Colonic mucosa (tissue), 4 donors: ENCODE measurements around the gene PUM1. TPM values are rescaled to one million over a fixed set of nuclear protein-coding genes. Genes with fewer than 3 reads are reported as not detected.

Experiments used
- DNase-seq: peaks from one replicate; pipeline ENCODE4 v3.0.0-alpha.2; 2020
- H3K27ac ChIP-seq: fragments of 200-600 bp; one replicate; pipeline ENCODE4 v1.8.0; 2021
- H3K27me3 ChIP-seq: fragments of 200-600 bp; one replicate; pipeline ENCODE4 v1.8.0; 2021
- H3K36me3 ChIP-seq: fragments of 200-600 bp; one replicate; pipeline ENCODE4 v1.8.0; 2021
- H3K4me1 ChIP-seq: fragments of 200-600 bp; one replicate; pipeline ENCODE4 v1.8.0; 2021; ENCODE audit warnings: mild to moderate bottlenecking
- H3K4me3 ChIP-seq: fragments of 200-600 bp; one replicate; pipeline ENCODE4 v1.8.0; 2021
- H3K9ac ChIP-seq, 2 donors: one replicate each; pipeline ENCODE4 v1.7.0; 2013; ENCODE audit warnings: control low read depth in 2 of 2, low read depth in 2 of 2, low read length in 2 of 2
- H3K9me3 ChIP-seq: fragments of 200-600 bp; one replicate; pipeline ENCODE4 v1.8.0; 2021
- CTCF ChIP-seq: fragments of 200-600 bp; IDR thresholded peaks from one replicate; pipeline ENCODE4 v1.8.0; 2022; ENCODE audit warnings: antibody characterized with exemption, mild to moderate bottlenecking
- intact Hi-C: fragments of 100-400 bp; cut with DNase I; formaldehyde crosslinking; loops from one replicate; pipeline ENCODE4 v1.14.1; 2022
- total RNA-seq, 2 donors: library from RNA; stranded (reverse); fragmentation: NEBNext Ultra II Directional in 1 of 2; extraction: Animal tissue kit (Norgen Biotek cat#: 25700) in 1 of 2; gene quantifications; one replicate each; pipeline ENCODE4 v1.2.1, GENCODE V29; 2021
- donor health status: healthy.
- donor health status: DM: no; HTN: no; CAD: no.
- donor health status: DM: no; HTN: no; CAD: no.

Gene PUM1
- total RNA-seq, 2 donors from 2014 or later = 119 to 124 TPM

GRCh38 chr1:30912224-30912623 is 153.3 kb downstream of the PUM1 start:
- H3K36me3 ChIP-seq = no peaks in the 10 kb centered on the region
- intact Hi-C loops = loop anchor here (5.0 kb wide), 2 partner anchors 130 to 195 kb away; no protein-coding TSS in a partner anchor
- TF ChIP-seq CTCF = no peak
- no peaks in the 10 kb centered on the region for H3K27me3 ChIP-seq
- H3K9me3 ChIP-seq = no peaks in the 10 kb centered on the region
- no peak overlapping the region for H3K4me3 ChIP-seq
- H3K4me1 ChIP-seq = peaks cover 11% of the 10 kb centered on the region
- H3K27ac ChIP-seq = no peak overlapping the region
- no peak overlapping the region for H3K9ac ChIP-seq
- DNase-seq = no peak

- H3K4me1 ChIP-seq = peaks cover 11% of the 10 kb centered on the region
- H3K36me3 ChIP-seq = no peaks in the 10 kb centered on the region
- intact Hi-C loops = loop anchor here (1.0 to 5.0 kb wide), 3 partner anchors 110 to 194 kb away; no protein-coding TSS in a partner anchor
- H3K27ac ChIP-seq = no peak overlapping the region
- DNase-seq = peak; percentile 91
- H3K9me3 ChIP-seq = no peaks in the 10 kb centered on the region
- H3K4me3 ChIP-seq = no peak overlapping the region
- peak; percentile 70 for TF ChIP-seq CTCF
- H3K27me3 ChIP-seq = no peaks in the 10 kb centered on the region
- H3K9ac ChIP-seq = peak overlapping the region in 1 of 2 donors; percentile 1
Observed at GRCh38 chr1:30911059-30911954, 154.2 kb downstream of the PUM1 start.

DNA sequence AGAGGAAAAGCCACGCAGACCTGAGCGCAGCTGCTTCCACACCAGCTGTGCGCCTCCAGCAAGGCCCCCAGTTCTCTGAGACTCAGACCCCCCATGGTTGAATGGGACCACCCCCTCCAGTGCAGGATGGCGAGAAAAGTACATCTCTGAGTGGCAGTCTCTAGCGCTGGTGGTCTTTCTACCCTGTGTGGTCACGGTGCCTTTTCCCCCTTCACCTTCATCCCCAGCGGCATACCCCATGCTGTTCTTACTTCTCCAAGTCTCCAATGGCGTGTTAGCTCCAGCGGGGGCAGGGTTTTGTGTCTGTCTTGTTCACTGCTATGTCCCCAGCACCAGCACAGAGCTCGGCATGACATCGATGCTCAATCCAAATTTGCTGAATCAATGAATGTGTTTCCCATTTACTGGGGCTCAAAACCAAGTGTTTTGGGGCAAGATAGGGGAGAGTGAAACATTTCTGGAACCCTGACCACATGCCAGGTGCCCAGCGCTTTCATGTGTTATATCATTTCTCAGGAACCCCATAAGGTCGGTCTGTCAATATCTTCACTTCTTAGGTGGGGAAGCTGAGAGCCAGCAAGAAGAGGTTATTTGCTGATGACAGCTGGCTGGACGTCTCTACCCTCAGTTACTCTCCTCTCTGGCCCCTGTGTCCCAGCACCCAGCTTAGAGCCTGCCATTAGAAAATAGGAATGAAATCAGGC is 156.0 kb downstream of the PUM1 start:
- no peaks in the 10 kb centered on the region for H3K9me3 ChIP-seq
- intact Hi-C loops = loop anchor here (5.0 kb wide), 2 partner anchors 127 to 192 kb away; no protein-coding TSS in a partner anchor
- no peak for DNase-seq
- TF ChIP-seq CTCF = no peak
- H3K27ac ChIP-seq = peak overlapping the region; percentile 19
- H3K4me3 ChIP-seq = peak overlapping the region; percentile 41
- no peaks in the 10 kb centered on the region for H3K27me3 ChIP-seq
- H3K4me1 ChIP-seq = peaks cover 11% of the 10 kb centered on the region
- H3K36me3 ChIP-seq = no peaks in the 10 kb centered on the region
- H3K9ac ChIP-seq = peak overlapping the region; percentile 51 to 73

- intact Hi-C loops = no loop called here
- H3K9ac ChIP-seq = peak within 1 kb of the TSS; percentile 55 to 78
Observed at GRCh38 chr1:30908696-30909364, 156.7 kb downstream of the PUM1 start, which contains the start of gene SDC3. SDC3 (minus strand) TSS chr1:30908758; CDS start chr1:30908586, 172 bp downstream.

More at GRCh38 chr1:30908696-30909364, 156.7 kb downstream of the PUM1 start, which contains the start of gene SDC3:
- H3K9me3 ChIP-seq = no peaks in the 10 kb centered on the region
- H3K4me1 ChIP-seq = peaks cover 11% of the 10 kb centered on the region
- peak within 1 kb of the TSS; percentile 42 for H3K4me3 ChIP-seq
- TF ChIP-seq CTCF = no peak
- peak within 1 kb of the TSS; percentile 44 for H3K27ac ChIP-seq
- H3K27me3 ChIP-seq = no peaks in the 10 kb centered on the region
- no peak for DNase-seq
- no peaks in the 10 kb centered on the region for H3K36me3 ChIP-seq
